Measurements from ENCODE around the gene HES7.

HES7 gene

DNA sequence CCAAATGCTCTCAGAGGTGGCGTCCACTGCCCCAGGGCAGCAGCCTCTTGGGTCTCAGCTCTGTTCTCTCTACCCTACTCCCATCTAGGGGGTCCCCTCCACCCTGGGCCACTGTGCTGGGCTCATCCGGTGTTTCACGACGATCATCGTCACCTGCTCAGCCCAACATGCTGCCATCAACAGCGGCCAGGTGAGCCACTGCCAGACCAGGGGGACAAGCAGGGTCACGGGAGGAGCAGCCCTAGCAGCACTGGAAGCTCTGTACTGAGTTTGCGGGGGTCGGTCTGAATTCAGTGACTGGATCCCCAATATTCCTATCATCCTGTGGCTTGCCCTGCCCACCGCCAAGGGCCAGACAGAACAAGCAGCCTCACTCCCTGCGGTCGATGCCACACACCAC lies 52.4 kb downstream of the HES7 start:
- no peak for DNase-seq

Measured in suppressor macrophage treated with lipopolysaccharide for 4 hours (primary cell).